SK-N-MC (cell line): ENCODE data around the gene TRAPPC2L.
"Not testable (repeated sequence)": the region's sequence is repeated elsewhere in the genome, so short reads cannot be mapped to it uniquely, and the experiment has no call there.

Source experiments
- DNase-seq: peaks from one replicate; pipeline ENCODE4 v3.0.0-alpha.2; 2011; ENCODE audit warnings: low read depth, low spot score
- H3K27ac ChIP-seq: fragments of 200-600 bp; sonication (generic); 2 replicates; pipeline ENCODE4 v1.5.1; 2016; ENCODE audit warnings: mixed run types
- H3K36me3 ChIP-seq: fragments of 200-600 bp; sonication (generic); 2 replicates; pipeline ENCODE4 v1.6.1; 2017; ENCODE audit warnings: antibody characterized with exemption, low read length, mixed read lengths; ENCODE audit not compliant: insufficient read depth
- H3K4me3 ChIP-seq: fragments of 200-600 bp; sonication (generic); 2 replicates; pipeline ENCODE4 v1.5.1; 2016
- H3K9ac ChIP-seq: fragments of 200-600 bp; sonication (generic); 2 replicates; pipeline ENCODE4 v1.8.0; 2017; ENCODE audit warnings: mixed run types, mixed read lengths; ENCODE audit not compliant: insufficient read length
- H3K9me3 ChIP-seq: fragments of 200-600 bp; sonication (generic); 2 replicates; pipeline ENCODE4 v1.6.1; 2017; ENCODE audit warnings: low read depth, mild to moderate bottlenecking, antibody characterized with exemption, low read length, moderate library complexity, mixed read lengths
- EZH2 ChIP-seq: fragments of 200-600 bp; sonication (generic); IDR thresholded peaks from one replicate; pipeline ENCODE4 v1.6.1; 2017; ENCODE audit warnings: antibody characterized with exemption
- FOXP2 ChIP-seq: optimal IDR thresholded peaks from 2 replicates; pipeline ENCODE3; 2011; ENCODE audit warnings: mild to moderate bottlenecking, moderate library complexity; ENCODE audit not compliant: insufficient read depth; ENCODE audit errors: extremely low read length, control extremely low read depth
- POLR2AphosphoS5 ChIP-seq: IDR thresholded peaks from 2 replicates; pipeline ENCODE4 v1.6.1; 2012; ENCODE audit warnings: mild to moderate bottlenecking, low read depth, low read length, borderline replicate concordance

TRAPPC2L gene

DNA sequence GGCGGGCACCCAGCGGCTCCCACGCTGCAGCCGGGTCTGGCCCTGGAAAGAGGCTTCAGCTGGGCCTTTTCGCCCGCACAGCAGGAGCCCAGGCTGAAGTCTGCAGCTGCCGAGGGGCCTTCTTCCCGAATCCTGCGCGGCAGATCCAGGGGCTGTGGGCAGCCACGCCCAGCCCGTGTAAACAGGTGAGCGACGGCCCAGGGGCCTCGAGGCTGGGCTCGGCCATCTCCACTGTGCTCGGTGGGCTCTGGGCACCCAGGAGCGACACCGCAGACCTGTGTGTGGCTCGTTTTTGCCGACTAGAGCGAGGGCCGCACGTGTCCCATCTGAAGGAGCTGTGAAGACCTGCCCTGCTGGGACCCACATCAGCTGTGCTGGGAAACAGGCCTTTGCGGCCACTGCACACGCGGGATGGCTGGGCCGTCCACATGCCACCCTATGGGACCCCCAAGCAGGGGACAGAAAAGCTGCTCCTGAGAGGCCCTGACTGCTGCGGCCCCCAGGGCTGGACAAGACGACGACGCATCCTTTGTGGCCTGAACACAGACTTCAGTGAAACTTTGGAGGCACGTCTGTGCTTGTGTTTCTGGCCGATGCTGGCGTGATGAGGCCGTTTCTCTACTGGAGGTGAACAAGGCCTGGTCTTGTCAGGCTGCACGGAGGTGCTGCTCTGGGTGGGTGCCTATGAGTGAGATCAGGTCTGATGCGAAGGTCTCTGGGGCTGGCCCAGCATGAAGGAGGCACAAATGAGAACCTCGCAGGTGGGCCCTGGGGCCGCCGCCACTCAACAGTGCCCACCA lies 40.0 kb upstream of the TRAPPC2L start:
- Histone ChIP-seq H3K9me3 (no peaks in the 10 kb centered on the region), H3K27ac (no peak overlapping the region), H3K4me3 (no peak overlapping the region), H3K9ac (no peak overlapping the region), H3K36me3 (no peaks in the 10 kb centered on the region)
- no peak for TF ChIP-seq EZH2
- no peak for TF ChIP-seq FOXP2
- no peak for TF ChIP-seq POLR2AphosphoS5
- no peak for DNase-seq

DNA sequence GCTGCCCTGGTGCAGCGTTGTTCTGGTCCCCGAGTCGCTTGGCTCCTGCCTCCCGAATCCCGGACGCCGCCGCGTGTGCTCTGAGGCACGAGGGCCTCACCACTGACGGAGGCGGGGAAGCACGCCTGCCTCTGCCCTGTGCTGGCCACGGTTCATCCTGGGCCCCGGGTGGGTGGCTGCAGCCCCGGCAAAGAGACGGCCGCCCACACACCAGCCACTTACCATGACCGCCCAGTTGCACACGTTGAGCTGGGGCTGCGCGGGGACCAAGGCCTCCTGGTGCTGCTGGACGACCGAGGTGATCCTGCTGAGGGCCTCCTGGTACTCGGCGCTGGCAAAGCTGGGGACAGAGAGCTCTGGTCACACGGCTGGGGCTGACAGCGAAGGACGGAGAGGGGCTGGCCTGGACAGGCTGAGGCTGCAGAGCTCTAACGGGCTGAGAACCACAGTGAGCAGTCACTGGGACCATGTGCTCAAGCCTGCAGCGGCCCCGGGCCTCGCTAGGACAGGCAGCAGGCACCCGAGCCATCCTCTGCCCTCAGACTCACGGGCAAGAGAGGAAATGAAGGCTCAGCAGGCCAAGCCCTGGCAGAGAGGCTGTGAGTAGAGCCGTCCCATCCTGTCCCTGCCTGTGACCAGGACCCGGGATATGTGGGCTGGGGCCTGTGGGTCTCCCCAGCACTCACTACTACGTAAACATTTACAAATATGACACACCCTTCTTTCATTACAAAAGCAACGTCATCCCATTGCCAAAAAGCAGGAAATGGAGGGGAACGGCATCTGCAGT lies 38.9 kb upstream of the TRAPPC2L start:
- H3K27ac ChIP-seq, result no peak overlapping the region
- TF ChIP-seq FOXP2, result no peak
- no peak for TF ChIP-seq EZH2
- no peak for TF ChIP-seq POLR2AphosphoS5
- H3K9ac ChIP-seq, result no peak overlapping the region
- H3K9me3 ChIP-seq, result no peaks in the 10 kb centered on the region
- no peaks in the 10 kb centered on the region for H3K36me3 ChIP-seq
- H3K4me3 ChIP-seq, result no peak overlapping the region
- no peak for DNase-seq

GRCh38 chr16:88818575-88818874 lies 38.4 kb upstream of the TRAPPC2L start:
- Histone ChIP-seq H3K27ac (no peak overlapping the region), H3K9ac (no peak overlapping the region), H3K4me3 (no peak overlapping the region), H3K36me3 (no peaks in the 10 kb centered on the region), H3K9me3 (no peaks in the 10 kb centered on the region)
- TF ChIP-seq POLR2AphosphoS5 (no peak), EZH2 (no peak)
- no peak for DNase-seq

GRCh38 chr16:88819126-88819525 lies 37.8 kb upstream of the TRAPPC2L start:
- Histone ChIP-seq H3K27ac (no peak overlapping the region), H3K4me3 (no peak overlapping the region), H3K36me3 (no peaks in the 10 kb centered on the region), H3K9me3 (no peaks in the 10 kb centered on the region), H3K9ac (no peak overlapping the region)
- no peak for DNase-seq
- TF ChIP-seq FOXP2 (no peak), EZH2 (no peak), POLR2AphosphoS5 (no peak)

GRCh38 chr16:88820385-88821025 lies 36.4 kb upstream of the TRAPPC2L start:
- TF ChIP-seq EZH2 (no peak), POLR2AphosphoS5 (no peak), FOXP2 (no peak)
- H3K9me3 ChIP-seq, result no peaks in the 10 kb centered on the region
- no peak overlapping the region for H3K9ac ChIP-seq
- no peak for DNase-seq
- no peak overlapping the region for H3K27ac ChIP-seq
- no peak overlapping the region for H3K4me3 ChIP-seq
- no peaks in the 10 kb centered on the region for H3K36me3 ChIP-seq

- Histone ChIP-seq H3K9me3 (no peaks in the 10 kb centered on the region), H3K36me3 (no peaks in the 10 kb centered on the region), H3K9ac (no peak overlapping the region), H3K27ac (no peak overlapping the region), H3K4me3 (no peak overlapping the region)
- DNase-seq, result no peak
- TF ChIP-seq FOXP2, result no peak
- TF ChIP-seq POLR2AphosphoS5, result no peak
- TF ChIP-seq EZH2, result no peak
Observed at GRCh38 chr16:88821168-88821850, 35.6 kb upstream of the TRAPPC2L start.

- Histone ChIP-seq H3K9ac (no peak overlapping the region), H3K4me3 (no peak overlapping the region), H3K36me3 (no peaks in the 10 kb centered on the region), H3K9me3 (no peaks in the 10 kb centered on the region), H3K27ac (no peak overlapping the region)
- no peak for DNase-seq
- TF ChIP-seq FOXP2, result no peak
- no peak for TF ChIP-seq EZH2
- TF ChIP-seq POLR2AphosphoS5, result no peak
Observed at GRCh38 chr16:88822281-88823040, 34.5 kb upstream of the TRAPPC2L start.

GRCh38 chr16:88823646-88824045 lies 33.3 kb upstream of the TRAPPC2L start:
- not testable (repeated sequence) for H3K27ac ChIP-seq, H3K9me3 ChIP-seq, H3K9ac ChIP-seq, H3K4me3 ChIP-seq, DNase-seq, H3K36me3 ChIP-seq
